ENCODE measurements around the gene GNG3. TPM values are rescaled to one million over a fixed set of nuclear protein-coding genes. Genes with fewer than 3 reads are reported as not detected.
"Not testable (repeated sequence)": the region's sequence is repeated elsewhere in the genome, so short reads cannot be mapped to it uniquely, and the experiment has no call there.

GNG3 gene
- total and polyA plus RNA-seq, 8 donors, result 0.42 to 1.9 (median 1.5) TPM; not detected in 1

DNA sequence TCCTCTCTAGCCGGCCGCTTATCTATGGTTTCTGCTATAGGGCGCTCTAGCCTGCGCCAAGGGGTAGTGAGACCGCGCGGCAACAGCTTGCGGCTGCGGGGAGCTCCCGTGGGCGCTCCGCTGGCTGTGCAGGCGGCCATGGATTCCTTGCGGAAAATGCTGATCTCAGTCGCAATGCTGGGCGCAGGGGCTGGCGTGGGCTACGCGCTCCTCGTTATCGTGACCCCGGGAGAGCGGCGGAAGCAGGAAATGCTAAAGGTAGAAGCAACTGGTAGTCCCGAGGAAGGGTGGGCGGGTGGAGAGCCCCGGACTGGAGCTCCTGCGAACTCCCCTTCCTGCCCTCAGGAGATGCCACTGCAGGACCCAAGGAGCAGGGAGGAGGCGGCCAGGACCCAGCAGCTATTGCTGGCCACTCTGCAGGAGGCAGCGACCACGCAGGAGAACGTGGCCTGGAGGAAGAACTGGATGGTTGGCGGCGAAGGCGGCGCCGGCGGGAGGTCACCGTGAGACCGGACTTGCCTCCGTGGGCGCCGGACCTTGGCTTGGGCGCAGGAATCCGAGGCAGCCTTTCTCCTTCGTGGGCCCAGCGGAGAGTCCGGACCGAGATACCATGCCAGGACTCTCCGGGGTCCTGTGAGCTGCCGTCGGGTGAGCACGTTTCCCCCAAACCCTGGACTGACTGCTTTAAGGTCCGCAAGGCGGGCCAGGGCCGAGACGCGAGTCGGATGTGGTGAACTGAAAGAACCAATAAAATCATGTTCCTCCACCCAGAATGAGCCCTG lies 35.7 kb upstream of the GNG3 start, which contains the start of the genes LBHD1 and UQCC3:
Gene LBHD1 (minus strand): TSS at position 660 of the 782 bp plus-strand sequence. CDS start 2,236 bp downstream, outside the sequence.
Gene UQCC3 (plus strand): TSS at position 66 of the 782 bp plus-strand sequence. CDS start 73 bp downstream, at position 139.
- intact Hi-C loops (cut with DNase I), result no loop called here
- H3K36me3 ChIP-seq, result peaks cover 0 to 45% of the 10 kb centered on the region in 2 donors
- peak; percentile 88 for ATAC-seq
- no peaks in the 10 kb centered on the region for H3K27me3 ChIP-seq
- H3K4me1 ChIP-seq, result peaks cover 20 to 62% of the 10 kb centered on the region in 2 donors
- peak within 1 kb of the TSS; percentile 63 to 70 for H3K4me3 ChIP-seq
- no peaks in the 10 kb centered on the region for H3K9me3 ChIP-seq
- TF ChIP-seq, protein P1, sequence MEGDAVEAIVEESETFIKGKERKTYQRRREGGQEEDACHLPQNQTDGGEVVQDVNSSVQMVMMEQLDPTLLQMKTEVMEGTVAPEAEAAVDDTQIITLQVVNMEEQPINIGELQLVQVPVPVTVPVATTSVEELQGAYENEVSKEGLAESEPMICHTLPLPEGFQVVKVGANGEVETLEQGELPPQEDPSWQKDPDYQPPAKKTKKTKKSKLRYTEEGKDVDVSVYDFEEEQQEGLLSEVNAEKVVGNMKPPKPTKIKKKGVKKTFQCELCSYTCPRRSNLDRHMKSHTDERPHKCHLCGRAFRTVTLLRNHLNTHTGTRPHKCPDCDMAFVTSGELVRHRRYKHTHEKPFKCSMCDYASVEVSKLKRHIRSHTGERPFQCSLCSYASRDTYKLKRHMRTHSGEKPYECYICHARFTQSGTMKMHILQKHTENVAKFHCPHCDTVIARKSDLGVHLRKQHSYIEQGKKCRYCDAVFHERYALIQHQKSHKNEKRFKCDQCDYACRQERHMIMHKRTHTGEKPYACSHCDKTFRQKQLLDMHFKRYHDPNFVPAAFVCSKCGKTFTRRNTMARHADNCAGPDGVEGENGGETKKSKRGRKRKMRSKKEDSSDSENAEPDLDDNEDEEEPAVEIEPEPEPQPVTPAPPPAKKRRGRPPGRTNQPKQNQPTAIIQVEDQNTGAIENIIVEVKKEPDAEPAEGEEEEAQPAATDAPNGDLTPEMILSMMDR (IDR thresholded peaks at IDR 0.05), result no peak
- H3K27ac ChIP-seq, result peak within 1 kb of the TSS; percentile 90 to 91
- peak; percentile 79 to 89 (median 80) for DNase-seq

DNA sequence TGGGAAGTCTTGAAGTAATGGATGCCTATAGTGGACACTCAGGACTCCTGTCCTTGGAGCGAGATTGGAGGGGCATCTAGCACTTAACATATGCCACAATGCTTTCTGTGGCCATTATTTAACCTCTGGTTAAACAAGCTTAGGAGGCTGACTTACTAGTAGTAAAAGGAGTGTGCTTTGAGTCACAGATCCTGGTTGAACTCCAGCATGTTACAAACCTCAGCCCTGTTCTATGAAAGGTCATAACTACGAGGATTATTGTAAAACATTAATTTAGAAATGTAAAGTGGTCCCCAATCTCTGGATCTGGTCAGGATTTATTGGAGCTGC lies 34.3 kb upstream of the GNG3 start:
- peaks cover 0 to 51% of the 10 kb centered on the region in 2 donors for H3K36me3 ChIP-seq
- H3K27me3 ChIP-seq, result no peaks in the 10 kb centered on the region
- ATAC-seq (no peak), DNase-seq (no peak)
- peak overlapping the region in 1 of 2 donors; percentile 91 for H3K27ac ChIP-seq
- TF ChIP-seq, protein P1 (IDR thresholded peaks at IDR 0.05), result no peak
- no peaks in the 10 kb centered on the region for H3K9me3 ChIP-seq
- H3K4me3 ChIP-seq, result no peak overlapping the region
- intact Hi-C loops (cut with DNase I), result no loop called here
- H3K4me1 ChIP-seq, result peaks cover 22 to 63% of the 10 kb centered on the region in 2 donors

DNA sequence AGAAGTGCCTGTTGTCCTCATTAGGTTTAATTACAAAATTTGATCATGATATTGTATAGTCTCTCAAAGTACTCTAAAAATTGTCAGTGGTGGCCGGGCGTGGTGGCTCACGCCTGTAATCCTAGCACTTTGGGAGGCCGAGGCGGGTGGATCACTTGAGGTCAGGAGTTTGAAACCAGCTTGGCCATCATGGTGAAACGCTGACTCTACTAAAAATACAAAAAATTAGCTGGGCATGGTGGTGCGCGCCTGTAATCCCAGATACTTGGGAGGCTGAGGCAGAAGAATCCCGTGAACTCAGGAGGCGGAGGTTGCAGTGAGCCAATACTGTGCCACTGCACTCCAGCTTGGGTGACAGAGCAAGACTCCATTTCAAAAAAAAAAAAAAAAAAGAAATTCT lies 32.1 kb upstream of the GNG3 start:
- peak in 1 of 4 donors; percentile 23 for DNase-seq
- intact Hi-C loops (cut with DNase I); H3K4me3 ChIP-seq; H3K27ac ChIP-seq; ATAC-seq; H3K27me3 ChIP-seq; H3K9me3 ChIP-seq: not testable (repeated sequence)
- peaks cover 0 to 51% of the 10 kb centered on the region in 2 donors for H3K36me3 ChIP-seq
- H3K4me1 ChIP-seq, result peaks cover 28 to 63% of the 10 kb centered on the region in 2 donors

DNA sequence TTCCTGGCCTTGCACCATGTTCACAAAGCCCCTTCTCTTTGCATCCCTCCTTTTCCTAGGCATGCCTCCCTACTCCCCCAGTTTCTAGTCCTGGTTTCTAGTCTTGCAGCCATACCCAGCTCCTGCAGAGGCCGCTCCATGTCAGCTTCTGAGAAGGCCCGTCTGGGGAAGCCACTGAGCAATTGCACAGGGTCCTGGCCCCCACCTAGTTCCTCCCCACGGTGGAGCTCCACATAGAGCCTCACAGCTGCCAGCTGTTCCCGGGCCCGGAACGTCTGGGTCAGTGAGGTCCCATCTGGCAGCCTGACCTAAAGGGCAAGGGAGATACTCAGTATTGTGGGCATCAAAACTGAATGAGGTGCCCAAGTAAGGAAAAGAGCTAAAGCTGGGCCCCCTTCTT lies 30.8 kb upstream of the GNG3 start:
- TF ChIP-seq, protein P1 (IDR thresholded peaks at IDR 0.05), result no peak
- H3K36me3 ChIP-seq, result peaks cover 0 to 51% of the 10 kb centered on the region in 2 donors
- H3K4me3 ChIP-seq, result no peak overlapping the region
- DNase-seq, result no peak
- H3K4me1 ChIP-seq, result peaks cover 21 to 54% of the 10 kb centered on the region in 2 donors
- H3K9me3 ChIP-seq, result no peaks in the 10 kb centered on the region
- intact Hi-C loops (cut with DNase I), result no loop called here
- no peak overlapping the region for H3K27ac ChIP-seq
- no peak for ATAC-seq
- no peaks in the 10 kb centered on the region for H3K27me3 ChIP-seq

DNA sequence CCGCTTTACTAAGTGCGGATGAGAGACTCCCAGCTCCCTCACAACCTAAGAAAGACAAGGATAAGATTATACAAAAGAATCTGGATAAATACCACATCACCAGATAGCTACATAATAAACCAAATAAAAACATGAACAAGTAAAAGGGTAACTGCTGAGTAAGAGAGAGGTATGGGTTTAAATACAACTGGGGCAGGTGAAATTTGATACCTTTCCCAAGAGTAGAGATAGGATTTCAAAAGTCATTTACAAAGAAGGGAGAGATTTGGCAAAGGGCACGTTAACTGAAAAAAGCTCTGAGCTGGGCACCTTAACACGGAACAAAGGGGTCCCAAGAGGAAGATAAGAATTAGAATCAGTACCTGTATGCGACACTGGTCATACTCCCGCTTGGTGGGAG lies 30.3 kb upstream of the GNG3 start:
- H3K9me3 ChIP-seq, result no peaks in the 10 kb centered on the region
- peaks cover 0 to 51% of the 10 kb centered on the region in 2 donors for H3K36me3 ChIP-seq
- intact Hi-C loops (cut with DNase I), result no loop called here
- H3K4me3 ChIP-seq, result no peak overlapping the region
- no peak overlapping the region for H3K27ac ChIP-seq
- no peaks in the 10 kb centered on the region for H3K27me3 ChIP-seq
- DNase-seq, result no peak
- TF ChIP-seq, protein P1 (IDR thresholded peaks at IDR 0.05), result no peak
- no peak for ATAC-seq
- peaks cover 21 to 54% of the 10 kb centered on the region in 2 donors for H3K4me1 ChIP-seq
